ENCODE measurements around the gene DDR1.

DNA sequence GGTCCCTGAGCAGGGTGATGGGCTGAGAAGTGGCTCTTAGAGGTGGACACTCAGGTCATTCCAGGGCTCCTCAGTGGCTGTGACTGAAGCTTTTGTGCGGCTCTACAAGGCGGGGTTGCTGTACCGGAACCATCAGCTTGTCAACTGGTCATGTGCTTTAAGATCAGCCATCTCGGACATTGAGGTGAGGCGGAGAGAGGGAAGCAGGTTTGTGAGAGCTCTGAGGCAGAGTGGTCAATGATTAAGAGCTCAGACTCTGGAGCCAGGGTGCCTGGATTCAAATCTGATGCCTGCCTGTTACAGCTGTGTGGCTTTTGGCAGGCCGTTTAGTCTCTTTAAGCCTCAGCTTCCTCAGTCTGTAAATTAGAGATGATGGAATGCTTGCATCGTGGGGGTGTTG is 32.7 kb downstream of the DDR1 start:
- TF ChIP-seq, protein P1, sequence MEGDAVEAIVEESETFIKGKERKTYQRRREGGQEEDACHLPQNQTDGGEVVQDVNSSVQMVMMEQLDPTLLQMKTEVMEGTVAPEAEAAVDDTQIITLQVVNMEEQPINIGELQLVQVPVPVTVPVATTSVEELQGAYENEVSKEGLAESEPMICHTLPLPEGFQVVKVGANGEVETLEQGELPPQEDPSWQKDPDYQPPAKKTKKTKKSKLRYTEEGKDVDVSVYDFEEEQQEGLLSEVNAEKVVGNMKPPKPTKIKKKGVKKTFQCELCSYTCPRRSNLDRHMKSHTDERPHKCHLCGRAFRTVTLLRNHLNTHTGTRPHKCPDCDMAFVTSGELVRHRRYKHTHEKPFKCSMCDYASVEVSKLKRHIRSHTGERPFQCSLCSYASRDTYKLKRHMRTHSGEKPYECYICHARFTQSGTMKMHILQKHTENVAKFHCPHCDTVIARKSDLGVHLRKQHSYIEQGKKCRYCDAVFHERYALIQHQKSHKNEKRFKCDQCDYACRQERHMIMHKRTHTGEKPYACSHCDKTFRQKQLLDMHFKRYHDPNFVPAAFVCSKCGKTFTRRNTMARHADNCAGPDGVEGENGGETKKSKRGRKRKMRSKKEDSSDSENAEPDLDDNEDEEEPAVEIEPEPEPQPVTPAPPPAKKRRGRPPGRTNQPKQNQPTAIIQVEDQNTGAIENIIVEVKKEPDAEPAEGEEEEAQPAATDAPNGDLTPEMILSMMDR (IDR thresholded peaks at IDR 0.05; ENCODE audit: insufficient read depth, low read length, poor library complexity, severe bottlenecking), result no peak
- no peak for TF ChIP-seq EZH2phosphoT487 (conservative IDR thresholded peaks at IDR 0.05; ENCODE audit: low read length)
